GM12878 (cell line): ENCODE results near the gene DAGLA. TPM values are rescaled to one million over a fixed set of nuclear protein-coding genes. Genes with fewer than 3 reads are reported as not detected.

Experiments used
- ATAC-seq: fragments of 200-7000 bp; cut with Tn5 transposase; 3 replicates; pipeline ENCODE4 v1.9.1; 2020; ENCODE audit warnings: mild to moderate bottlenecking, moderate library complexity
- BruUV-seq: library from RNA; stranded (reverse); fragments of 400-500 nt; replicated peaks from 2 replicates; lab custom pipeline; 2021; lab: Mats Ljungman, UMichigan
- CTCF ChIA-PET: fragments of 300-600 bp; sonication (Branson Sonifier 250); formaldehyde crosslinking; extraction: SDS; loops from one replicate; lab custom pipeline; 2021; ENCODE audit warnings: inconsistent platforms; lab: Yijun Ruan, JAX
- POLR2A ChIA-PET: fragments of 350-600 bp; formaldehyde crosslinking; extraction: SDS; loops from one replicate; lab custom pipeline; 2021; ENCODE audit warnings: inconsistent platforms; lab: Charles Lee
- RAD21 ChIA-PET: fragments of 300-600 bp; sonication (Branson Sonifier 250); formaldehyde crosslinking; loops from one replicate; lab custom pipeline; 2023; ENCODE audit warnings: antibody characterized with exemption; ENCODE audit not compliant: unreplicated experiment; lab: Charles Lee
- SMC1A ChIA-PET: fragments of 300-600 bp; sonication (Branson Sonifier 250); formaldehyde crosslinking; loops from one replicate; lab custom pipeline; 2023; ENCODE audit not compliant: unreplicated experiment, uncharacterized antibody; lab: Charles Lee
- DNase-seq: peaks from one replicate; pipeline ENCODE4 v3.0.0-alpha.2; 2011; ENCODE audit warnings: low read depth, low spot score
- FAIRE-seq: peaks from 3 replicates; lab custom pipeline; 2011; peaks lifted over from hg19 to GRCh38; lab: Jason Lieb, UNC
- H2AFZ ChIP-seq: 2 replicates; pipeline ENCODE4 v1.6.0; 2011; ENCODE audit warnings: low read depth, low read length, control low read depth; ENCODE audit not compliant: control insufficient read depth
- H3K27ac ChIP-seq: 2 replicates; pipeline ENCODE4 v1.5.1; 2011; ENCODE audit warnings: control low read depth; ENCODE audit not compliant: control insufficient read depth, insufficient read depth
- H3K27me3 ChIP-seq, 2 experiments: replicated peaks in 1 of 2; 2 replicates each; pipeline versions ENCODE4 v1.6.0 to v1.6.1; 2011; ENCODE audit warnings: low read length in 1 of 2; ENCODE audit not compliant: control insufficient read depth in 2 of 2, insufficient read depth in 2 of 2
- H3K36me3 ChIP-seq, 2 experiments: 2 replicates each; pipeline ENCODE4 v1.5.1; 2011; ENCODE audit warnings: low read length in 1 of 2; ENCODE audit not compliant: control insufficient read depth in 2 of 2, insufficient read depth in 2 of 2
- H3K4me1 ChIP-seq: 2 replicates; pipeline ENCODE4 v1.6.1; 2011; ENCODE audit warnings: mild to moderate bottlenecking, low read length, moderate library complexity, mixed read lengths; ENCODE audit not compliant: control insufficient read depth, insufficient read depth
- H3K4me2 ChIP-seq: 2 replicates; pipeline ENCODE4 v1.6.0; 2011; ENCODE audit warnings: control low read depth; ENCODE audit not compliant: control insufficient read depth, insufficient read depth
- H3K4me3 ChIP-seq: fragments of 200-600 bp; sonication (generic); 2 replicates; pipeline ENCODE4 v1.5.1; 2016
- H3K79me2 ChIP-seq: 2 replicates; pipeline ENCODE4 v1.6.0; 2011; ENCODE audit warnings: low read length; ENCODE audit not compliant: control insufficient read depth, insufficient read depth
- H3K9ac ChIP-seq: 2 replicates; pipeline ENCODE4 v1.8.0; 2011; ENCODE audit warnings: low read length, control low read depth, mixed read lengths; ENCODE audit not compliant: control insufficient read depth, insufficient read depth
- H3K9me3 ChIP-seq: replicated peaks from 3 replicates; pipeline ENCODE4 v1.5.1; 2011; ENCODE audit warnings: mild to moderate bottlenecking, low read length; ENCODE audit not compliant: control insufficient read depth, insufficient read depth
- H4K20me1 ChIP-seq: 2 replicates; pipeline ENCODE4 v1.6.0; 2011; ENCODE audit not compliant: control insufficient read depth, insufficient read depth
- GATAD2B ChIP-seq: fragments of 450-650 bp; conservative IDR thresholded peaks from 2 replicates; pipeline ENCODE4 v1.6.1; 2017; ENCODE audit warnings: low read depth, mild to moderate bottlenecking, moderate library complexity
- NBN ChIP-seq: fragments of 450-650 bp; IDR thresholded peaks from 2 replicates; pipeline ENCODE4 v1.6.1; 2016
- NFYA ChIP-seq: IDR thresholded peaks from 2 replicates; pipeline ENCODE4 v1.6.1; 2011; ENCODE audit warnings: low read depth, mild to moderate bottlenecking, low read length, improper control_type of control experiment, borderline replicate concordance
- NFYB ChIP-seq: IDR thresholded peaks from 2 replicates; pipeline ENCODE4 v1.6.1; 2011; ENCODE audit warnings: low read depth, mild to moderate bottlenecking, low read length, improper control_type of control experiment, moderate library complexity; ENCODE audit not compliant: insufficient read depth
- POLR2AphosphoS5 ChIP-seq: IDR thresholded peaks from 2 replicates; pipeline ENCODE4 v1.6.1; 2011; ENCODE audit warnings: mild to moderate bottlenecking, low read length, inconsistent platforms
- RUNX3 ChIP-seq: IDR thresholded peaks from 2 replicates; pipeline ENCODE4 v1.6.1; 2012; ENCODE audit warnings: low read length, inconsistent platforms
- SRF ChIP-seq, 2 experiments: IDR thresholded peaks; 2 replicates each; pipeline ENCODE4 v1.6.1; 2011; ENCODE audit warnings: low read depth in 2 of 2, low read length in 2 of 2, mild to moderate bottlenecking in 1 of 2, moderate library complexity in 1 of 2
- ZZZ3 ChIP-seq: IDR thresholded peaks from 2 replicates; pipeline ENCODE4 v1.6.1; 2011; ENCODE audit warnings: low read depth; ENCODE audit not compliant: control insufficient read depth, insufficient read length
- WGBS: methylation state at CpG from one replicate; pipeline ENCODE4 v1.1.6; 2016; ENCODE audit warnings: low lambda C conversion rate; ENCODE audit not compliant: insufficient replicate concordance, insufficient coverage; ENCODE audit errors: missing lambda C conversion rate; 5-methylcytosine and 5-hydroxymethylcytosine counted together
- in situ Hi-C: fragments of 300-500 bp; cut with MboI; formaldehyde crosslinking; loops from 9 replicates; pipeline ENCODE4 v1.14.3; 2018; ENCODE audit warnings: mixed read lengths
- intact Hi-C: fragments of 100-400 bp; cut with micrococcal nuclease; formaldehyde crosslinking; loops from one replicate; pipeline ENCODE4 v1.14.2; 2022; ENCODE audit not compliant: unreplicated experiment
- polyA plus RNA-seq, 11 experiments: library from polyadenylated mRNA; depleted of rRNA in 4 of 11; unstranded in 6 of 11; stranded (reverse) in 5 of 11; fragments of >200 nt; fragmentation: Nextera tagmentation in 4 of 11; fragmentation: Illumina TruSeq in 1 of 11; extraction: Ambion mirVana in 4 of 11; extraction: Trizol in 1 of 11; gene quantifications; 1 replicate in 1 of 11; 2 replicates in 10 of 11; pipeline versions ENCODE4 v1.2.1 to v1.2.3, GENCODE V29; 2011 to 2016; ENCODE audit warnings: inconsistent platforms in 2 of 11, missing spikeins in 2 of 11, low read depth in 1 of 11
- total RNA-seq, 4 experiments: library from RNA; depleted of rRNA in 3 of 4; stranded (reverse); fragments of >200 nt in 3 of 4; fragmentation: Illumina TruSeq in 1 of 4; extraction: Trizol in 1 of 4; gene quantifications; 2 replicates each; pipeline versions ENCODE4 v1.2.1 to v1.2.3, GENCODE V29; 2013 to 2021
- TF ChIP-seq, protein P1 (sequence below): fragments of 450-650 bp; IDR thresholded peaks from 2 replicates; pipeline ENCODE4 v1.6.1; 2014; ENCODE audit warnings: mild to moderate bottlenecking

DAGLA gene
- total and polyA plus RNA-seq, 10 of the 15 experiments (the other 5 are each of a cell fraction or from before 2014, with no cell fraction given) = 0.05 TPM; not detected in 9

GRCh38 chr11:61735391-61735790 lies 55.2 kb downstream of the DAGLA start (continued):
- TF ChIP-seq NFYB = no peak
- no peak for TF ChIP-seq GATAD2B
- TF ChIP-seq, all 136 proteins: peak for 0

DNA sequence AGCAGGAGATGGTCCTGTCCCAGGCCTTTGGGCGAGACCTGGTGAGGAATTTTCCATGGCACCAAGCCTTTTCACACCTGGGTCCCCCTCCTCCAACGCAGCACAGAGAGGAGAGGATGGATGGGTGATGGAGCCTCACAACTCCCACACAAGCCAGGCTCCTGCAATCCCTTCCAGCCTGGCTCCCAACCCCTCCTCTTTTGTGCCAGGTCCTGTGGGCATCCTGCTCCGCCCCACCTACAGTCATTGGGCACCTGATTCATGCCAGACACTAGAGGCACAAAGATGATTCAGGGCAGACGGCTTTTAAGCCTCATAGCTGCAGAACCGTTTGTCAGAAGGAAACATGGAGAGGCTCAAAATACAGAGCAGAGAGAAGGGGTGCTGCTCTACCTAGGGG lies 56.1 kb downstream of the DAGLA start:
- WGBS = 8% methylated on average over 5 of the region's 5 CpGs
- Histone ChIP-seq H3K9me3 (no peaks in the 10 kb centered on the region), H3K4me2 (no peak overlapping the region), H3K9ac (no peak overlapping the region), H3K27me3 (no peaks in the 10 kb centered on the region; a peak in 1 of 4 replicates), H3K36me3 (no peaks in the 10 kb centered on the region), H3K27ac (no peak overlapping the region), H3K79me2 (no peaks in the 10 kb centered on the region), H2AFZ (no peak overlapping the region), H3K4me1 (no peaks in the 10 kb centered on the region), H4K20me1 (no peaks in the 10 kb centered on the region), H3K4me3 (no peak overlapping the region)
- TF ChIP-seq SRF (IDR thresholded peaks at IDR 0.05; ENCODE audit: low read depth in 2 of 2, low read length in 2 of 2) (no peak), RUNX3 (no peak), NBN (no peak), POLR2AphosphoS5 (no peak), ZZZ3 (no peak), NFYA (no peak)
- TF ChIP-seq, protein P1, sequence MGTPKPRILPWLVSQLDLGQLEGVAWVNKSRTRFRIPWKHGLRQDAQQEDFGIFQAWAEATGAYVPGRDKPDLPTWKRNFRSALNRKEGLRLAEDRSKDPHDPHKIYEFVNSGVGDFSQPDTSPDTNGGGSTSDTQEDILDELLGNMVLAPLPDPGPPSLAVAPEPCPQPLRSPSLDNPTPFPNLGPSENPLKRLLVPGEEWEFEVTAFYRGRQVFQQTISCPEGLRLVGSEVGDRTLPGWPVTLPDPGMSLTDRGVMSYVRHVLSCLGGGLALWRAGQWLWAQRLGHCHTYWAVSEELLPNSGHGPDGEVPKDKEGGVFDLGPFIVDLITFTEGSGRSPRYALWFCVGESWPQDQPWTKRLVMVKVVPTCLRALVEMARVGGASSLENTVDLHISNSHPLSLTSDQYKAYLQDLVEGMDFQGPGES = no peak
- ChIA-PET SMC1A (no interaction called here), CTCF (interaction anchor here (1.6 to 3.2 kb wide), 3 partner anchors 11 to 54 kb away, joined by 4 to 15 read pairs (median 8); no protein-coding TSS in a partner anchor), POLR2A (no interaction called here), RAD21 (no interaction called here)
- ATAC-seq = no peak
- intact Hi-C loops (loop anchor here (10.0 kb wide), 1 partner anchor 262 kb away; no protein-coding TSS in a partner anchor), in situ Hi-C loops (no loop called here)
- DNase-seq = no peak
- no TSS peak for BruUV-seq
- FAIRE-seq = no peak
